Measurements from ENCODE around the gene INMT. TPM values are rescaled to one million over a fixed set of nuclear protein-coding genes. Genes with fewer than 3 reads are reported as not detected.

INMT gene
- total and polyA plus RNA-seq, 11 donors: 11.7 to 88.1 (median 27.9) TPM

DNA sequence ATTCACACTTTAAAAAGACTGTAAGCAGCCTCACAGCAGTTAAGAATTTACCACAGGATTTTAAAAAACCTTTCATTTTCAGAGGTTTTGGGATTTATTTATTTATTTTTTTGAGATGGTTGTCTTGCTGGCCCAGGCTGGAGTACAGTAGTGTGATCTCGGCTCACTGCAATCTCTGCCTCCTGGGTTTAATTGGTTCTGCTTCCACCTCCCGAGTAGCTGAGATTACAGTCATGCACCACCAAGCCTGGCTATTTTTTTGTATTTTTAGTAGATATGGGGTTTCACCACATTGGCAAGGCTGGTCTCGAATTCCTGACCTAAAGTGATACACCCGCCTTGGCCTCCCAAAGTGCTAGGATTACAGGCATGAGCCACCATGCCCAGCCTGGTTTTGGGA is 38.4 kb downstream of the INMT start:
- H3K4me3 ChIP-seq: no peak overlapping the region
- WGBS, 4 donors: 92 to 95% (median 93%) methylated on average over 4 of the region's 4 CpGs
- H3K9me3 ChIP-seq: no peaks in the 10 kb centered on the region
- H3K36me3 ChIP-seq: peaks cover 0 to 57% (median 16%) of the 10 kb centered on the region in 9 donors
- intact Hi-C loops (cut with DNase I): loop anchor here in 6 of 10 donors (2.0 to 5.0 kb wide), 2 partner anchors 46 to 48 kb away; no protein-coding TSS in a partner anchor
- peak overlapping the region in 1 of 12 donors; percentile 44 for H3K27ac ChIP-seq
- no peak for TF ChIP-seq POLR2A (IDR thresholded peaks at IDR 0.05)
- TF ChIP-seq, protein P1, sequence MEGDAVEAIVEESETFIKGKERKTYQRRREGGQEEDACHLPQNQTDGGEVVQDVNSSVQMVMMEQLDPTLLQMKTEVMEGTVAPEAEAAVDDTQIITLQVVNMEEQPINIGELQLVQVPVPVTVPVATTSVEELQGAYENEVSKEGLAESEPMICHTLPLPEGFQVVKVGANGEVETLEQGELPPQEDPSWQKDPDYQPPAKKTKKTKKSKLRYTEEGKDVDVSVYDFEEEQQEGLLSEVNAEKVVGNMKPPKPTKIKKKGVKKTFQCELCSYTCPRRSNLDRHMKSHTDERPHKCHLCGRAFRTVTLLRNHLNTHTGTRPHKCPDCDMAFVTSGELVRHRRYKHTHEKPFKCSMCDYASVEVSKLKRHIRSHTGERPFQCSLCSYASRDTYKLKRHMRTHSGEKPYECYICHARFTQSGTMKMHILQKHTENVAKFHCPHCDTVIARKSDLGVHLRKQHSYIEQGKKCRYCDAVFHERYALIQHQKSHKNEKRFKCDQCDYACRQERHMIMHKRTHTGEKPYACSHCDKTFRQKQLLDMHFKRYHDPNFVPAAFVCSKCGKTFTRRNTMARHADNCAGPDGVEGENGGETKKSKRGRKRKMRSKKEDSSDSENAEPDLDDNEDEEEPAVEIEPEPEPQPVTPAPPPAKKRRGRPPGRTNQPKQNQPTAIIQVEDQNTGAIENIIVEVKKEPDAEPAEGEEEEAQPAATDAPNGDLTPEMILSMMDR (IDR thresholded peaks at IDR 0.05): no peak
- ATAC-seq: no peak
- no peak for DNase-seq
- H3K4me1 ChIP-seq: peaks cover 0 to 15% (median under 1%) of the 10 kb centered on the region in 12 donors
- H3K27me3 ChIP-seq: no peaks in the 10 kb centered on the region

DNA sequence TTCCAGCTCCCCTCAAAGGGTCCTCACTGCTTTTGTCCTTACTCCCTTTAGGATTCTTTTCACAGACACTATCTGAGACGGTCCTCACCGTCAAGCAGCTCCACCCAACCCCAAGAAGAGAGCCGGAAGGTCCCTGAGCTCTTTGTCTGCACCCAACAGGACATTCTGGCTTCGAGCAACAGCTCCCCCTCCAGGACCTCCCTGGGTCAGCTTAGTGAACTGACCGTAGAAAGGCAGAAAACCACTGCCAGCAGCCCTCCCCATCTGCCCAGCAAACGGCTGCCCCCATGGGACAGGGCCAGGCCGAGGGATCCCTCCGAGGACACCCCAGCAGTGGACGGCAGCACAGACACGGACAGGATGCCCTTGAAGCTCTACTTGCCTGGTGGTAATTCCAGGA is 39.2 kb downstream of the INMT start:
- intact Hi-C loops (cut with DNase I): loop anchor here in 6 of 10 donors (2.0 to 5.0 kb wide), 2 partner anchors 46 to 49 kb away; no protein-coding TSS in a partner anchor
- Histone ChIP-seq H3K36me3 (peaks cover 0 to 50% (median 15%) of the 10 kb centered on the region in 9 donors), H3K4me3 (no peak overlapping the region), H3K27me3 (no peaks in the 10 kb centered on the region), H3K4me1 (peaks cover 0 to 17% (median 7%) of the 10 kb centered on the region in 12 donors), H3K27ac (no peak overlapping the region), H3K9me3 (no peaks in the 10 kb centered on the region)
- no peak for DNase-seq
- TF ChIP-seq POLR2A (IDR thresholded peaks at IDR 0.05): no peak
- TF ChIP-seq, protein P1 (IDR thresholded peaks at IDR 0.05): peak in 11 of 12 donors; percentile 15 to 44 (median 31)
- 45 to 61% (median 54%) methylated on average over 8 to 10 of the region's 10 CpGs for WGBS, 4 donors
- peak in 1 of 4 donors; percentile 42 for ATAC-seq

DNA sequence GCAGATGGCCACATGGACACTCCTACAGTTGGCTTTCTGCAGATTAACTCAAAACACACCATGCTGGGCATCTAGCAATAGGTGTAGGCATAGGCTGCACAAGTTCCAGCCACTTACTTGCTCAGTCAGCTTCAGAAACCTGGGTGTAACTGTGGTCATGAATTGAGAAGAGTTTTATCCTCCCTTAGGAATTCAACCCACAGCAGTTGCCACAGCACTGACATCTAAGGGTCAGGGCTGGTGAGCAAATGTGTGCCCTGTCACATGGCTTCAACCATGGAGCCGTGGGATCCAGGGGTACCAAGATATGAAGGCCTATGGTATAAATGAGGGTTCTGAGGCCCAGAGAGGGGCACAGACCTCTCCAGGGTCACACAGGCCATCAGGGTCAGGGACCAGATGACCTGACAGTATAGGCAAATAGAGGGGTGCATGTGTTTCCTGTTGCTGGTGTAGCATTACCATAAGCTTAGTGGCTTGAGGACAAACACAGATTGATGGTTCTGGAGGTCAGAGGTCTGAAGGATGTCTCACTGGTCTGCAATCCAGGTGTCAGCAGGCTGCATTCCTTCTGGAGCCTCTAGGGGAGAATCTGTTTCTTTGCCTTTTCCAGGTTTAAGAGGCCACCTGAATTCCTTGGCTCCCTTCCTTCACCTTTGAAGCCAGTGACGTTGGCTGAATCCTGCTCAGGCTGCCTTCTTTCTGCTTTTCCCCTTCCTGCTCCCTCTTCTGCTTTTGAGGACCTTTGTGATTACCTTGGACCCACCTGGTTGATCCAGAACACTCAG is 43.4 kb downstream of the INMT start:
- ATAC-seq (no peak), DNase-seq (no peak)
- H3K36me3 ChIP-seq: peaks cover 0 to 31% (median 14%) of the 10 kb centered on the region in 9 donors
- no peaks in the 10 kb centered on the region for H3K9me3 ChIP-seq
- WGBS, 4 donors: 42 to 75% (median 69%) methylated on average over 1 to 2 of the region's 2 CpGs
- no peaks in the 10 kb centered on the region for H3K27me3 ChIP-seq
- TF ChIP-seq, protein P1 (IDR thresholded peaks at IDR 0.05): no peak
- no peak overlapping the region for H3K4me3 ChIP-seq
- peaks cover 0 to 48% (median 29%) of the 10 kb centered on the region in 12 donors for H3K4me1 ChIP-seq
- H3K27ac ChIP-seq: peak overlapping the region in 7 of 12 donors; percentile 44 to 76 (median 56)
- intact Hi-C loops (cut with DNase I): loop anchor here in 3 of 10 donors (5.0 kb wide), 2 partner anchors 53 to 327 kb away; no protein-coding TSS in a partner anchor
